GM12875 (cell line): Measurements from ENCODE around the gene DDX39A.
A peak's percentile ranks its signal among the peaks of the same experiment; 100 is the strongest.

Experiments
- H3K4me3 ChIP-seq: one replicate; pipeline ENCODE4 v1.5.1; 2011; ENCODE audit warnings: low read depth, low read length, control low read depth
- CTCF ChIP-seq: IDR thresholded peaks from 2 replicates; pipeline ENCODE4 v1.5.1; 2011; ENCODE audit warnings: low read depth, mild to moderate bottlenecking, control low read depth, inconsistent platforms, low read length, moderate library complexity, borderline replicate concordance; ENCODE audit not compliant: insufficient read depth

DDX39A gene

GRCh38 chr19:14433554-14434501 lies 14.7 kb upstream of the DDX39A start:
- peak overlapping the region; percentile 78 for H3K4me3 ChIP-seq
- no peak for TF ChIP-seq CTCF

- peak; percentile 22; the same call in 1 of the 2 replicates for TF ChIP-seq CTCF
- H3K4me3 ChIP-seq = peak within 1 kb of the TSS; percentile 78
These were observed 13.8 kb upstream of the DDX39A start, which contains the start of gene PKN1 for GRCh38 chr19:14432791-14433553. TSS of gene PKN1 (plus strand) at chr19:14433306. CDS start at chr19:14433522, 216 bp downstream.

GRCh38 chr19:14430712-14431111 lies 11.6 kb upstream of the DDX39A start:
- no peak for TF ChIP-seq CTCF
- H3K4me3 ChIP-seq = no peak overlapping the region

GRCh38 chr19:14428882-14429416 lies 9.8 kb upstream of the DDX39A start:
- TF ChIP-seq CTCF = no peak
- no peak overlapping the region for H3K4me3 ChIP-seq

GRCh38 chr19:14427461-14427860 lies 8.3 kb upstream of the DDX39A start:
- no peak for TF ChIP-seq CTCF
- no peak overlapping the region for H3K4me3 ChIP-seq

GRCh38 chr19:14425696-14426138 lies 6.6 kb upstream of the DDX39A start:
- TF ChIP-seq CTCF = no peak
- no peak overlapping the region for H3K4me3 ChIP-seq
